ENCODE data around the gene CLEC4G.

The CLEC4G gene

GRCh38 chr19:7681340-7682174 lies 50.4 kb downstream of the CLEC4G start:
- Histone ChIP-seq H3K27me3 (ENCODE audit: insufficient read depth, low read length, poor library complexity, severe bottlenecking) (no peaks in the 10 kb centered on the region), H2AFZ (ENCODE audit: low read length) (peak overlapping the region; percentile 57; the same call in 1 of the 2 replicates), H4K20me1 (ENCODE audit: insufficient read depth, low read length, poor library complexity, severe bottlenecking) (peaks cover 17% of the 10 kb centered on the region), H3K36me3 (ENCODE audit: insufficient read depth, low read length) (no peaks in the 10 kb centered on the region; the same call in 1 of the 2 replicates), H3K9me2 (replicated peaks; ENCODE audit: low read depth, low read length) (no peaks in the 10 kb centered on the region), H3K9me3 (ENCODE audit: insufficient read depth, low read depth, low read length) (no peaks in the 10 kb centered on the region), H3F3A (ENCODE audit: low read depth) (no peaks in the 10 kb centered on the region), H3K4me2 (ENCODE audit: low read depth, low read length, poor library complexity, severe bottlenecking) (peak overlapping the region; percentile 89), H3K9ac (ENCODE audit: low read depth, low read length, poor library complexity, severe bottlenecking) (peak overlapping the region; percentile 92), H3K4me1 (ENCODE audit: insufficient read depth, low read length, poor library complexity, severe bottlenecking) (peaks cover 34% of the 10 kb centered on the region), H3K4me3 (ENCODE audit: low read length, poor library complexity, severe bottlenecking) (peak overlapping the region; percentile 95), H3K79me2 (ENCODE audit: insufficient read depth, low read length) (peaks cover 28% of the 10 kb centered on the region)
- peak; percentile 66 for TF ChIP-seq CTCF (conservative IDR thresholded peaks at IDR 0.05; ENCODE audit: low read length)
- TF ChIP-seq EZH2phosphoT487 (IDR thresholded peaks at IDR 0.05; ENCODE audit: borderline replicate concordance): no peak

DNA sequence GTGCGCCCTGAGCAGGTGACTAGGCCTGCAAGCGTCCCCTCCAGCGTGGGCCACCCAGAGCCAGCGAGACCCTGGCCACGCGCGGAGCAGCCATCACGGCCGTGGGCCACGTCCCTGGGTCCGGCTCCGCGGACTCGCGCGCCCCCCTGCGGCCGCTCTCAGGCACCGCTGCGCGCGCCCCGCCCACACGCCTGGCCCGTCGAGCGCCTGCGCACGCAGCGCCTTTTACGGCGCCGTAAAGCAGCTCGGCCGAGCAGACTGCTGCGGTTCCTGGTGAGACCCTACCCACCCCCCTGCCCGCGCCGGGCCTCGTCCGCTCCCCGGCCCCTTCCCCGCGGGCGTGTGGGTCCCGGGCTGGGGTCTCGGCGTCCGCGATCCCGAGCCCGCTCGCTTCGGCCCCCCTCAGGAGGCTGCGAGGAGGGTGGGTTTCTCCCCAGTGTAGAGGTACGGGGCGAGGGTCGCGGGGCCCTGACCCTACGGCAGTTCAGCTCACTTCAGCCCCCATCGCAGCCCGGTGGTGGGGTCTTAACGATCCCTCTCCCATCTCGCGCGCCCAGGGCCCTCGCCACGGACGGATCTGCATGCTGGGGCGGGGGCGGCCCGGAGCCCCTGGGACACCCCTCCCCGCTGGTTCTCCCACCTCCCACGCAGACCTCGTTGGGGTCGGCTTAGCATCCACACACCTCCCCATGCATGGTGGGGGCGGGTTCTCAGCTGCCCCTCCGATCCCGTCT lies 51.1 kb downstream of the CLEC4G start, which contains the start of gene TRAPPC5:
TRAPPC5 (plus strand) TSS at position 228 of the 734 bp plus-strand sequence. CDS start 1,421 bp downstream, outside the sequence.
- Histone ChIP-seq H3K9me2 (replicated peaks; ENCODE audit: low read depth, low read length) (no peaks in the 10 kb centered on the region), H3F3A (ENCODE audit: low read depth) (no peaks in the 10 kb centered on the region), H3K9ac (ENCODE audit: low read depth, low read length, poor library complexity, severe bottlenecking) (peak within 1 kb of the TSS; percentile 92), H3K9me3 (ENCODE audit: insufficient read depth, low read depth, low read length) (no peaks in the 10 kb centered on the region), H4K20me1 (ENCODE audit: insufficient read depth, low read length, poor library complexity, severe bottlenecking) (peaks cover 17% of the 10 kb centered on the region), H3K4me3 (ENCODE audit: low read length, poor library complexity, severe bottlenecking) (peak within 1 kb of the TSS; percentile 95), H3K4me1 (ENCODE audit: insufficient read depth, low read length, poor library complexity, severe bottlenecking) (peaks cover 37% of the 10 kb centered on the region), H3K4me2 (ENCODE audit: low read depth, low read length, poor library complexity, severe bottlenecking) (peak within 1 kb of the TSS; percentile 89), H3K27me3 (ENCODE audit: insufficient read depth, low read length, poor library complexity, severe bottlenecking) (no peaks in the 10 kb centered on the region), H2AFZ (ENCODE audit: low read length) (peak within 1 kb of the TSS; percentile 76), H3K79me2 (ENCODE audit: insufficient read depth, low read length) (peaks cover 28% of the 10 kb centered on the region), H3K36me3 (ENCODE audit: insufficient read depth, low read length) (no peaks in the 10 kb centered on the region; the same call in 1 of the 2 replicates)
- TF ChIP-seq CTCF (conservative IDR thresholded peaks at IDR 0.05; ENCODE audit: low read length) (peak; percentile 73), EZH2phosphoT487 (IDR thresholded peaks at IDR 0.05; ENCODE audit: borderline replicate concordance) (no peak)

DNA sequence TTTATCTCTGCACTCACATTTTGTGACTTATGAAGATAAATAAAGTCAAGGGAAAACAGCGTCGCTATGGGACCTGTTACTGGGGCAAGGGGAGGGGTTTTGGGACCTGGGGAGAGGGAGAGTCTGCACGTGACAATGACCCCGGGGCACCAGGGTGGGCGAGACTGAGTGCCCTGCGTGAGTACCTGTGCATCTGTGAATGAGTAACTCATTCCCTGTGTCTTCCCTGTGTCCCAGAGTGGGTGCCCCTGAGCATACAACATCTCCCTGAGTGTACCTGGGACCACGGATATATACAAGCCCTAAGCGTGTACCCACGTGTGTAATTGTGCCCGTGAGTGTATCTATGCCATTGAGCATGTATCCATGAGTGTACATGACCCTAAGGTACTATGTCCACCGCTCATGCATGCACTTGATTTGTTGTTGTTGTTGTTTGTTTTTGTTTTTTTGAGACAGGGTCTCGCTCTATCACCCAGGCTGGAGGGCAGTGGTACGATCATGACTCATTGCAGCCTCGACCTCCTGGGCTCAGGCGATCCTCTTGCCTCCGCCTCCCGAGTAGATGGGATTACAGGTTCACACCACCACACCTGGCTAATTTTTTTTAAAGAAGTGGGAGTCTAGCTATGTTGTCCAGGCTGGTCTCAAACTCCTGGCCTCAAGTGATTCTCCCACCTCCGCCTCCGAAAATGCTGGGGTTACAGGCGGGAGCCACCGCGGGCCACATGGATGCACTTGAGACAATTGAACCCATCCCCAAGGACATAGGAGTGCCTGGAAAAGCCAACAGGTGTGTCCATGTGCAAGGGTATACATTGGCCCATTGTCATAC lies 51.9 kb downstream of the CLEC4G start:
- Histone ChIP-seq H3K9ac (ENCODE audit: low read depth, low read length, poor library complexity, severe bottlenecking) (peak overlapping the region; percentile 92), H3F3A (ENCODE audit: low read depth) (no peaks in the 10 kb centered on the region), H2AFZ (ENCODE audit: low read length) (peak overlapping the region; percentile 76)

More for the DNA sequence above, 51.9 kb downstream of the CLEC4G start:
- H3K9me3 ChIP-seq (ENCODE audit: insufficient read depth, low read depth, low read length): no peaks in the 10 kb centered on the region
- TF ChIP-seq EZH2phosphoT487 (IDR thresholded peaks at IDR 0.05; ENCODE audit: borderline replicate concordance) (no peak), CTCF (conservative IDR thresholded peaks at IDR 0.05; ENCODE audit: low read length) (no peak)
- H3K27me3 ChIP-seq (ENCODE audit: insufficient read depth, low read length, poor library complexity, severe bottlenecking): no peaks in the 10 kb centered on the region
- H3K9me2 ChIP-seq (replicated peaks; ENCODE audit: low read depth, low read length): no peaks in the 10 kb centered on the region
- peaks cover 28% of the 10 kb centered on the region for H3K79me2 ChIP-seq (ENCODE audit: insufficient read depth, low read length)
- H3K36me3 ChIP-seq (ENCODE audit: insufficient read depth, low read length): no peaks in the 10 kb centered on the region; the same call in 1 of the 2 replicates
- peak overlapping the region; percentile 95 for H3K4me3 ChIP-seq (ENCODE audit: low read length, poor library complexity, severe bottlenecking)
- H3K4me1 ChIP-seq (ENCODE audit: insufficient read depth, low read length, poor library complexity, severe bottlenecking): peaks cover 37% of the 10 kb centered on the region
- H4K20me1 ChIP-seq (ENCODE audit: insufficient read depth, low read length, poor library complexity, severe bottlenecking): peaks cover 17% of the 10 kb centered on the region
- H3K4me2 ChIP-seq (ENCODE audit: low read depth, low read length, poor library complexity, severe bottlenecking): peak overlapping the region; percentile 56
